ENCODE results near the gene CCNH. TPM values are rescaled to one million over a fixed set of nuclear protein-coding genes. Genes with fewer than 3 reads are reported as not detected.

CCNH gene
- total and polyA plus RNA-seq, 2 of the 4 experiments (the other 2 are of a cell fraction) = 37.4 to 100 TPM

- H3K9me3 ChIP-seq (ENCODE audit: control insufficient read depth, insufficient read depth, low read length) = peaks cover 2% of the 10 kb centered on the region; the same call in 1 of the 2 replicates
- in situ Hi-C loops (cut with MboI; ENCODE audit: low sequenced_read_pairs) = loop anchor here (5.0 to 25.0 kb wide), 2 partner anchors 327 to 487 kb away; no protein-coding TSS in a partner anchor
- intact Hi-C loops (cut with micrococcal nuclease) = loop anchor here (1.0 to 5.0 kb wide), 2 partner anchors 329 to 517 kb away; no protein-coding TSS in a partner anchor
- no peak overlapping the region for H3K4ac ChIP-seq (ENCODE audit: low read depth, low read length)
- DNase-seq (no peak), ATAC-seq (ENCODE audit: low read depth) (no peak)
- peaks cover 24% of the 10 kb centered on the region for H3K36me3 ChIP-seq (ENCODE audit: control insufficient read depth, insufficient read depth, low read length)
- H3K9ac ChIP-seq (ENCODE audit: low read depth, low read length) = no peak overlapping the region
- H3K4me3 ChIP-seq (ENCODE audit: insufficient read depth, low read depth, low read length) = no peak overlapping the region
- dilution Hi-C loops (cut with HindIII; ENCODE audit: low sequenced_read_pairs, unreplicated experiment) = no loop called here
- H3K56ac ChIP-seq (ENCODE audit: extremely low read depth, insufficient read depth, low read length) = no peak overlapping the region
- H3K4me2 ChIP-seq (ENCODE audit: low read depth, low read length) = no peak overlapping the region
- BruUV-seq (replicated peaks) = no TSS peak
- H2AK9ac ChIP-seq (replicated peaks; ENCODE audit: low read depth, low read length, poor library complexity) = no peak overlapping the region
- H4K5ac ChIP-seq (ENCODE audit: low read depth, low read length) = no peak overlapping the region
- no peak overlapping the region for H3K18ac ChIP-seq (ENCODE audit: low read depth, low read length)
- H3K4me1 ChIP-seq (ENCODE audit: control insufficient read depth, insufficient read depth, low read length) = peaks cover 3% of the 10 kb centered on the region
- no peak overlapping the region for H2AK5ac ChIP-seq (ENCODE audit: low read depth, low read length)
- peaks cover 15 to 21% of the 10 kb centered on the region in 2 experiments for H3K79me1 ChIP-seq (ENCODE audit: low read depth in 1 of 2, low read length in 2 of 2)
- no peaks in the 10 kb centered on the region for H3K27me3 ChIP-seq (ENCODE audit: control insufficient read depth, insufficient read depth, low read length)
- no peak overlapping the region for H3K23ac ChIP-seq (ENCODE audit: low read depth, low read length)
- no peak overlapping the region for H3K14ac ChIP-seq (replicated peaks; ENCODE audit: low read depth, low read length)
- ChIA-PET POLR2A (ENCODE audit: unreplicated experiment) (no interaction called here), CTCF (interaction anchor here (0.6 to 1.3 kb wide), 6 partner anchors 12 to 424 kb away, joined by 3 to 8 read pairs (median 4); no protein-coding TSS in a partner anchor)
- H4K91ac ChIP-seq (ENCODE audit: insufficient read depth, low read depth, low read length) = no peak overlapping the region
- no peak overlapping the region for H3K27ac ChIP-seq (ENCODE audit: insufficient read depth, low read length)
- H3K9me1 ChIP-seq (ENCODE audit: insufficient read depth, low read length) = no peaks in the 10 kb centered on the region
- H2BK120ac ChIP-seq (ENCODE audit: low read depth, low read length) = no peak overlapping the region
- H4K20me1 ChIP-seq (ENCODE audit: insufficient read depth, low read length) = no peaks in the 10 kb centered on the region; the same call in 1 of the 2 replicates
- H2BK5ac ChIP-seq (ENCODE audit: low read depth, low read length, poor library complexity, severe bottlenecking) = no peak overlapping the region
- no peak overlapping the region for H4K8ac ChIP-seq (ENCODE audit: low read depth in 2 of 2, low read length in 2 of 2)
- TF ChIP-seq SMC3 (IDR thresholded peaks at IDR 0.05; ENCODE audit: low read depth, low read length) (no peak), FOS (IDR thresholded peaks at IDR 0.05; ENCODE audit: low read depth, low read length) (no peak), POLR2A (IDR thresholded peaks at IDR 0.05; ENCODE audit: low read depth, low read length) (no peak), CEBPB (IDR thresholded peaks at IDR 0.05; ENCODE audit: low read depth, low read length) (no peak; the same call in 1 of the 2 replicates), RAD21 (IDR thresholded peaks at IDR 0.05; ENCODE audit: low read length) (no peak), CHD1 (IDR thresholded peaks at IDR 0.05; ENCODE audit: low read depth, low read length) (no peak), MAFK (IDR thresholded peaks at IDR 0.05; ENCODE audit: low read depth, low read length) (no peak), BHLHE40 (IDR thresholded peaks at IDR 0.05; ENCODE audit: low read depth, low read length) (no peak), USF2 (IDR thresholded peaks at IDR 0.05; ENCODE audit: low read depth, low read length) (no peak), RFX5 (IDR thresholded peaks at IDR 0.05; ENCODE audit: low read depth, low read length) (no peak), MAZ (IDR thresholded peaks at IDR 0.05; ENCODE audit: borderline replicate concordance, low read depth, low read length) (no peak), NFE2L2 (IDR thresholded peaks at IDR 0.05; ENCODE audit: low read depth, low read length) (no peak), RCOR1 (IDR thresholded peaks at IDR 0.05; ENCODE audit: insufficient replicate concordance, low read length) (no peak), MXI1 (IDR thresholded peaks at IDR 0.05; ENCODE audit: borderline replicate concordance, low read depth, low read length) (no peak), CTCF (conservative IDR thresholded peaks at IDR 0.05; ENCODE audit: low read depth, low read length) (no peak)
- TF ChIP-seq, protein P1, sequence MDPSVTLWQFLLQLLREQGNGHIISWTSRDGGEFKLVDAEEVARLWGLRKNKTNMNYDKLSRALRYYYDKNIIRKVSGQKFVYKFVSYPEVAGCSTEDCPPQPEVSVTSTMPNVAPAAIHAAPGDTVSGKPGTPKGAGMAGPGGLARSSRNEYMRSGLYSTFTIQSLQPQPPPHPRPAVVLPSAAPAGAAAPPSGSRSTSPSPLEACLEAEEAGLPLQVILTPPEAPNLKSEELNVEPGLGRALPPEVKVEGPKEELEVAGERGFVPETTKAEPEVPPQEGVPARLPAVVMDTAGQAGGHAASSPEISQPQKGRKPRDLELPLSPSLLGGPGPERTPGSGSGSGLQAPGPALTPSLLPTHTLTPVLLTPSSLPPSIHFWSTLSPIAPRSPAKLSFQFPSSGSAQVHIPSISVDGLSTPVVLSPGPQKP (IDR thresholded peaks at IDR 0.05; ENCODE audit: borderline replicate concordance, low read depth, low read length) = no peak
- no peak overlapping the region for H2BK20ac ChIP-seq (ENCODE audit: low read depth, low read length)
- H2BK15ac ChIP-seq (ENCODE audit: low read depth, low read length) = no peak overlapping the region
- H2AFZ ChIP-seq (replicated peaks; ENCODE audit: low read length, poor library complexity) = no peak overlapping the region
- no CpG with 5 or more reads among the region's 2 CpGs for WGBS, 2 experiments (ENCODE audit: extremely low coverage in 2 of 2, insufficient read length in 1 of 2)
These were observed 13.0 kb downstream of the CCNH start for GRCh38 chr5:87399720-87400119.

All from IMR-90 (cell line).